HepG2 (cell line): ENCODE measurements around the gene ZNF860. TPM values are rescaled to one million over a fixed set of nuclear protein-coding genes. Genes with fewer than 3 reads are reported as not detected.

ENCODE experiments used
- ATAC-seq: fragments of 200-7000 bp; cut with Tn5 transposase; 3 replicates; pipeline ENCODE4 v1.9.1; 2020; ENCODE audit warnings: mild to moderate bottlenecking, moderate library complexity
- BruUV-seq: library from RNA; stranded (reverse); fragments of 400-500 nt; replicated peaks from 2 replicates; lab custom pipeline; 2021; lab: Mats Ljungman, UMichigan
- CTCF ChIA-PET: fragments of 300-600 bp; formaldehyde crosslinking; extraction: SDS; loops from one replicate; lab custom pipeline; 2021; ENCODE audit warnings: low total read pairs, inconsistent platforms, low intra/inter-chr PET ratio; lab: Yijun Ruan, JAX
- POLR2A ChIA-PET: fragments of 350-600 bp; sonication (Branson Sonifier 250); formaldehyde crosslinking; loops from one replicate; lab custom pipeline; 2020; ENCODE audit warnings: antibody characterized with exemption, inconsistent platforms; lab: Yijun Ruan, JAX
- DNase-seq: peaks from one replicate; pipeline ENCODE4 v3.0.0-alpha.2; 2015; ENCODE audit warnings: low spot score
- FAIRE-seq: peaks from 3 replicates; lab custom pipeline; 2011; peaks lifted over from hg19 to GRCh38; lab: Jason Lieb, UNC
- H2AFZ ChIP-seq: one replicate; pipeline ENCODE4 v1.6.1; 2011; ENCODE audit warnings: low read length, inconsistent platforms
- H3K27ac ChIP-seq: fragments of 300-600 bp; 3 replicates; pipeline ENCODE4 v1.8.0; 2011; ENCODE audit warnings: mixed run types, mild to moderate bottlenecking, mixed read lengths, low read length, inconsistent platforms; ENCODE audit not compliant: insufficient read depth; ENCODE audit errors: extremely low read length
- H3K27me3 ChIP-seq, 2 experiments: fragments of 200-600 bp in 1 of 2; 2 replicates in 1 of 2; 3 replicates in 1 of 2; pipeline versions ENCODE4 v1.6.0 to v1.8.0; 2011; ENCODE audit warnings: low read length in 2 of 2, mild to moderate bottlenecking in 2 of 2, moderate library complexity in 2 of 2, inconsistent platforms in 1 of 2; ENCODE audit not compliant: insufficient read depth in 2 of 2, control insufficient read depth in 1 of 2
- H3K36me3 ChIP-seq, 2 experiments: fragments of 200-600 bp in 1 of 2; replicated peaks in 1 of 2; 2 replicates in 1 of 2; 3 replicates in 1 of 2; pipeline versions ENCODE4 v1.5.1 to v1.8.0; 2011; ENCODE audit warnings: low read length in 2 of 2, inconsistent platforms in 1 of 2; ENCODE audit not compliant: insufficient read depth in 2 of 2, control insufficient read depth in 1 of 2
- H3K4me1 ChIP-seq: 2 replicates; pipeline ENCODE4 v1.5.1; 2012; ENCODE audit warnings: low read length, inconsistent platforms; ENCODE audit not compliant: insufficient read depth
- H3K4me2 ChIP-seq: 2 replicates; pipeline ENCODE4 v1.6.0; 2011; ENCODE audit warnings: low read depth, low read length, inconsistent platforms
- H3K4me3 ChIP-seq, 3 experiments: fragments of 200-600 bp in 1 of 3; sonication (generic), shearing (Covaris generic) in 1 of 3; replicated peaks in 1 of 3; 2 replicates each; pipeline ENCODE4 v1.5.1; 2011 to 2016; ENCODE audit warnings: low read length in 3 of 3, inconsistent platforms in 2 of 3, low read depth in 2 of 3, mild to moderate bottlenecking in 2 of 3, control low read depth in 1 of 3, mixed read lengths in 1 of 3; ENCODE audit not compliant: insufficient read depth in 1 of 3
- H3K79me2 ChIP-seq: one replicate; pipeline ENCODE4 v1.6.1; 2011; ENCODE audit warnings: low read length, inconsistent platforms; ENCODE audit not compliant: insufficient read depth
- H3K9ac ChIP-seq: 2 replicates; pipeline ENCODE4 v1.6.0; 2011; ENCODE audit warnings: mild to moderate bottlenecking, low read depth, low read length, inconsistent platforms; ENCODE audit not compliant: insufficient read depth
- H3K9me3 ChIP-seq: 2 replicates; pipeline ENCODE4 v1.5.1; 2012; ENCODE audit warnings: mild to moderate bottlenecking, low read length
- H4K20me1 ChIP-seq: 2 replicates; pipeline ENCODE4 v1.6.0; 2011; ENCODE audit warnings: inconsistent platforms, mild to moderate bottlenecking, low read length, moderate library complexity; ENCODE audit not compliant: insufficient read depth
- CHCHD3 ChIP-seq: sonication (generic); formaldehyde crosslinking; IDR thresholded peaks from 2 replicates; pipeline ENCODE4 v1.8.0; 2022; ENCODE audit warnings: mild to moderate bottlenecking, missing genetic modification reagents, moderate library complexity
- GZF1 ChIP-seq: sonication (generic); formaldehyde crosslinking; IDR thresholded peaks from 2 replicates; pipeline ENCODE4 v1.5.1; 2020; ENCODE audit warnings: mild to moderate bottlenecking, missing genetic modification reagents
- HNF4G ChIP-seq, 2 experiments: sonication (generic) in 1 of 2; formaldehyde crosslinking in 1 of 2; IDR thresholded peaks; 2 replicates each; pipeline versions ENCODE4 v1.4.0 to v1.6.1; 2011 to 2020; ENCODE audit warnings: borderline replicate concordance in 2 of 2, low read depth in 2 of 2, mild to moderate bottlenecking in 2 of 2, low read length in 1 of 2, missing genetic modification reagents in 1 of 2, moderate library complexity in 1 of 2
- HOXA3 ChIP-seq: sonication (generic); formaldehyde crosslinking; IDR thresholded peaks from 2 replicates; pipeline ENCODE4 v1.5.0; 2020; ENCODE audit warnings: missing genetic modification reagents
- LCORL ChIP-seq, 2 experiments: fragments of 450-650 bp in 1 of 2; sonication (generic) in 1 of 2; formaldehyde crosslinking in 1 of 2; IDR thresholded peaks; 2 replicates each; pipeline versions ENCODE4 v1.5.0 to v1.6.1; 2017 to 2020; ENCODE audit warnings: antibody characterized with exemption in 1 of 2, missing genetic modification reagents in 1 of 2
- MNT ChIP-seq: fragments of 450-650 bp; IDR thresholded peaks from 2 replicates; pipeline ENCODE4 v1.6.1; 2016
- PTBP1 ChIP-seq: fragments of 200-400 bp; formaldehyde crosslinking; IDR thresholded peaks from 2 replicates; pipeline ENCODE4 v1.6.1; 2018; ENCODE audit warnings: low read length, low read depth; ENCODE audit not compliant: poor library complexity, severe bottlenecking
- RFX1 ChIP-seq: fragments of 450-650 bp; IDR thresholded peaks from 2 replicates; pipeline ENCODE4 v1.6.1; 2017
- SP140L ChIP-seq: sonication (generic); formaldehyde crosslinking; IDR thresholded peaks from 2 replicates; pipeline ENCODE4 v1.4.0; 2020; ENCODE audit warnings: missing genetic modification reagents, borderline replicate concordance
- STAT5B ChIP-seq: sonication (generic); formaldehyde crosslinking; IDR thresholded peaks from 2 replicates; pipeline ENCODE4 v1.4.0; 2020; ENCODE audit warnings: missing genetic modification reagents
- TFAP4 ChIP-seq: sonication (generic); IDR thresholded peaks from 2 replicates; pipeline ENCODE4 v1.6.1; 2016; ENCODE audit warnings: low read depth, borderline replicate concordance
- THAP9 ChIP-seq: sonication (generic); formaldehyde crosslinking; IDR thresholded peaks from 2 replicates; pipeline ENCODE4; 2020; ENCODE audit warnings: missing genetic modification reagents, mild to moderate bottlenecking, borderline replicate concordance
- YEATS4 ChIP-seq: sonication (generic); formaldehyde crosslinking; IDR thresholded peaks from 2 replicates; pipeline ENCODE4 v1.4.0; 2020; ENCODE audit warnings: missing genetic modification reagents, borderline replicate concordance
- ZNF510 ChIP-seq: sonication (generic); formaldehyde crosslinking; IDR thresholded peaks from 2 replicates; pipeline ENCODE4 v1.4.0; 2020; ENCODE audit warnings: low read depth, mild to moderate bottlenecking, missing genetic modification reagents
- ZNF674 ChIP-seq: sonication (generic); formaldehyde crosslinking; IDR thresholded peaks from 2 replicates; pipeline ENCODE4 v1.5.0; 2020; ENCODE audit warnings: low read depth, mild to moderate bottlenecking, missing genetic modification reagents
- ZSCAN30 ChIP-seq: sonication (generic); formaldehyde crosslinking; IDR thresholded peaks from 2 replicates; pipeline ENCODE4 v1.5.0; 2020; ENCODE audit warnings: mild to moderate bottlenecking, missing genetic modification reagents
- WGBS: methylation state at CpG from one replicate; pipeline ENCODE4 v1.1.6; 2017; ENCODE audit warnings: low lambda C conversion rate; 5-methylcytosine and 5-hydroxymethylcytosine counted together
- in situ Hi-C: cut with HindIII; loops from 2 replicates; pipeline ENCODE4 v1.10.0; 2017; ENCODE audit warnings: low pct_unique_long_range_greater_than_20kb; ENCODE audit not compliant: extremely low pct_ligation_motif_present
- intact Hi-C: fragments of 100-400 bp; cut with micrococcal nuclease; formaldehyde crosslinking; loops from one replicate; pipeline ENCODE4 v1.10.0; 2022; ENCODE audit not compliant: unreplicated experiment
- polyA plus RNA-seq, 8 experiments: library from polyadenylated mRNA; depleted of rRNA in 3 of 8; stranded (reverse) in 7 of 8; unstranded in 1 of 8; fragments of >200 nt; fragmentation: Illumina TruSeq in 4 of 8; extraction: Trizol in 4 of 8; gene quantifications; 2 replicates each; pipeline versions ENCODE4 v1.2.1 to v1.2.3, GENCODE V29; 2011 to 2016; ENCODE audit warnings: low read depth in 4 of 8, missing spikeins in 1 of 8, mixed read lengths in 1 of 8; ENCODE audit not compliant: insufficient read depth in 1 of 8
- total RNA-seq, 5 experiments: library from RNA; depleted of rRNA; stranded (reverse); fragments of >200 nt; fragmentation: Illumina TruSeq; extraction: Trizol; gene quantifications; 2 replicates each; pipeline ENCODE4 v1.2.3, GENCODE V29; 2016; ENCODE audit warnings: low read depth in 1 of 5

Gene ZNF860
- total and polyA plus RNA-seq, 2 of the 13 experiments (the other 11 are each of a cell fraction or from before 2014, with no cell fraction given): 0.55 to 0.73 TPM

DNA sequence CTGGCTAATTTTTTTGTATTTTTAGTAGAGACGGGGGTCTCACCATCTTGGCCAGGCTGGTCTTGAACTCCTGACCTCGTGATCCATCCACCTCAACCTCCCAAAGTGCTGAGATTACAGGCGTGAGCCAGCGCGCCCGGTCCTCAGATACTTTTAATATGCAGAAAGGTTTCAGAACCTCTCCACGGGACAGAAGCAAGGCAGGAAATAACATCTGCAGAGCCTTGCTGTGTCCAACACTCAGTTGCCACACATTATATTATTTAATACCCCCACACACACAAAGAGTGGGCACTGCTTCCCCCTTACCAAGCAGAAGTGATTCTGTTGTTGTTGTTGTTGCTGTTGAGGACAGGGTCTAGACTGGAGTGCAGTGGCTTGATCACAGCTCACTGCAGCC lies 28.5 kb upstream of the ZNF860 start:
- Histone ChIP-seq H3K79me2 (peaks cover 66% of the 10 kb centered on the region), H2AFZ (no peak overlapping the region), H3K4me2 (no peak overlapping the region), H3K27me3 (no peaks in the 10 kb centered on the region), H4K20me1 (no peaks in the 10 kb centered on the region), H3K36me3 (peaks cover 0 to 1% of the 10 kb centered on the region in 2 experiments; a peak in 1 of 5 replicates), H3K27ac (no peak overlapping the region), H3K4me1 (peaks cover 21% of the 10 kb centered on the region), H3K9me3 (peaks cover 12% of the 10 kb centered on the region), H3K4me3 (no peak overlapping the region), H3K9ac (no peak overlapping the region)
- CTCF ChIA-PET: no interaction called here
- no TSS peak for BruUV-seq
- FAIRE-seq: no peak
- POLR2A ChIA-PET: no interaction called here
- ATAC-seq: no peak
- in situ Hi-C loops (no loop called here), intact Hi-C loops (no loop called here)
- WGBS: 99% methylated on average over 7 of the region's 7 CpGs
- no peak for DNase-seq
- TF ChIP-seq THAP9 (CRISPR knock-in tag): no peak
- no peak for TF ChIP-seq HNF4G (IDR thresholded peaks at IDR 0.05; ENCODE audit: borderline replicate concordance, low read depth, low read length)
- no peak for TF ChIP-seq HNF4G (CRISPR knock-in tag; IDR thresholded peaks at IDR 0.05; ENCODE audit: borderline replicate concordance, low read depth)
- TF ChIP-seq PTBP1: no peak
- no peak for TF ChIP-seq YEATS4
- no peak for TF ChIP-seq GZF1
- TF ChIP-seq SP140L (CRISPR knock-in tag): no peak
- no peak for TF ChIP-seq HOXA3
- TF ChIP-seq STAT5B: no peak
- no peak for TF ChIP-seq TFAP4
- TF ChIP-seq ZNF674 (CRISPR knock-in tag): no peak
- TF ChIP-seq ZNF510 (CRISPR knock-in tag): no peak
- no peak for TF ChIP-seq RFX1
- TF ChIP-seq MNT: no peak
- TF ChIP-seq CHCHD3 (CRISPR knock-in tag): no peak
- no peak for TF ChIP-seq ZSCAN30
- no peak for TF ChIP-seq LCORL (IDR thresholded peaks at IDR 0.05)
- TF ChIP-seq LCORL (CRISPR knock-in tag; IDR thresholded peaks at IDR 0.05): no peak
